Activated B cell treated with CpG ODN at 0.5 μM for 24 hours (primary cell): ENCODE results near the gene DLG2. TPM values are rescaled to one million over a fixed set of nuclear protein-coding genes. Genes with fewer than 3 reads are reported as not detected.

ENCODE experiments used
- ATAC-seq: fragments of 200-7000 bp; cut with Tn5 transposase; one replicate; pipeline ENCODE4 v1.10.0; 2021; ENCODE audit warnings: low read depth, mild to moderate bottlenecking, moderate library complexity
- CTCF ChIA-PET: fragments of 350-600 bp; sonication (Branson Sonifier 250); formaldehyde crosslinking; loops from one replicate; lab custom pipeline; 2021; ENCODE audit warnings: antibody characterized with exemption; lab: Charles Lee
- POLR2A ChIA-PET: fragments of 350-600 bp; sonication (Branson Sonifier 250); formaldehyde crosslinking; loops from one replicate; lab custom pipeline; 2021; ENCODE audit warnings: antibody characterized with exemption; lab: Charles Lee
- DNase-seq: peaks from one replicate; pipeline ENCODE4 v3.0.0; 2022
- H3K27ac Mint-ChIP-seq: one replicate; pipeline ENCODE4 v1.8.0; 2020; ENCODE audit warnings: mixed read lengths
- H3K27me3 Mint-ChIP-seq: one replicate; pipeline ENCODE4 v1.8.0; 2021; ENCODE audit warnings: mixed read lengths
- H3K36me3 Mint-ChIP-seq: one replicate; pipeline ENCODE4 v1.8.0; 2021; ENCODE audit warnings: low read depth, mixed read lengths
- H3K4me1 Mint-ChIP-seq: one replicate; pipeline ENCODE4 v1.8.0; 2021; ENCODE audit warnings: mixed read lengths
- H3K4me3 Mint-ChIP-seq: one replicate; pipeline ENCODE4 v1.8.0; 2020; ENCODE audit warnings: mild to moderate bottlenecking, mixed read lengths
- H3K9me3 Mint-ChIP-seq: one replicate; pipeline ENCODE4 v1.8.0; 2020; ENCODE audit warnings: mixed read lengths
- CTCF ChIP-seq: fragments of 200-600 bp; IDR thresholded peaks from one replicate; pipeline ENCODE4 v1.8.0; 2022; ENCODE audit warnings: antibody characterized with exemption, mild to moderate bottlenecking
- intact Hi-C: fragments of 100-400 bp; cut with micrococcal nuclease; formaldehyde crosslinking; loops from one replicate; pipeline ENCODE4 v1.15.1; 2024
- total RNA-seq: library from RNA; stranded (reverse); gene quantifications from 2 replicates; pipeline ENCODE4 v1.2.3, GENCODE V29; 2022

Gene DLG2
- total RNA-seq, 1 donor from 2014 or later, result 2.7 TPM

- TF ChIP-seq CTCF, result no peak
- DNase-seq (no peak), ATAC-seq (no peak)
- CTCF ChIA-PET, result no interaction called here
- POLR2A ChIA-PET, result no interaction called here
- no peak overlapping the region for H3K4me3 Mint-ChIP-seq
- H3K9me3 Mint-ChIP-seq, result no peaks in the 10 kb centered on the region
- intact Hi-C loops, result no loop called here
- H3K4me1 Mint-ChIP-seq, result no peaks in the 10 kb centered on the region
- no peaks in the 10 kb centered on the region for H3K36me3 Mint-ChIP-seq
- no peak overlapping the region for H3K27ac Mint-ChIP-seq
- H3K27me3 Mint-ChIP-seq, result peaks cover 2% of the 10 kb centered on the region
Measured at GRCh38 chr11:84950569-84951270, 676.4 kb downstream of the DLG2 start.

- no peak for ATAC-seq
- DNase-seq, result no peak
- H3K9me3 Mint-ChIP-seq, result peaks cover 10% of the 10 kb centered on the region
Measured at GRCh38 chr11:84947970-84948580, 679.1 kb downstream of the DLG2 start.

GRCh38 chr11:84947070-84947469 is 680.1 kb downstream of the DLG2 start:
- Mint-ChIP-seq H3K27me3 (peaks cover 2% of the 10 kb centered on the region), H3K9me3 (peaks cover 12% of the 10 kb centered on the region), H3K27ac (no peak overlapping the region), H3K4me1 (no peaks in the 10 kb centered on the region), H3K4me3 (no peak overlapping the region), H3K36me3 (peaks cover 3% of the 10 kb centered on the region)
- DNase-seq (no peak), ATAC-seq (no peak)
- intact Hi-C loops, result no loop called here
- no peak for TF ChIP-seq CTCF
- ChIA-PET CTCF (no interaction called here), POLR2A (no interaction called here)

More at GRCh38 chr11:84947970-84948580, 679.1 kb downstream of the DLG2 start:
- Mint-ChIP-seq H3K27ac (no peak overlapping the region), H3K4me1 (no peaks in the 10 kb centered on the region), H3K27me3 (peaks cover 2% of the 10 kb centered on the region), H3K36me3 (peaks cover 3% of the 10 kb centered on the region), H3K4me3 (no peak overlapping the region)
- CTCF ChIA-PET, result no interaction called here
- TF ChIP-seq CTCF, result no peak
- POLR2A ChIA-PET, result no interaction called here
- intact Hi-C loops, result no loop called here

- H3K4me3 Mint-ChIP-seq, result peak overlapping the region; percentile 15
- TF ChIP-seq CTCF, result no peak
- ATAC-seq (no peak), DNase-seq (no peak)
- POLR2A ChIA-PET, result no interaction called here
- H3K9me3 Mint-ChIP-seq, result peaks cover under 1% of the 10 kb centered on the region
- CTCF ChIA-PET, result no interaction called here
- intact Hi-C loops, result no loop called here
- H3K27ac Mint-ChIP-seq, result peak overlapping the region; percentile 14
- no peaks in the 10 kb centered on the region for H3K27me3 Mint-ChIP-seq
- H3K4me1 Mint-ChIP-seq, result peaks cover 12% of the 10 kb centered on the region
- H3K36me3 Mint-ChIP-seq, result no peaks in the 10 kb centered on the region
Measured at GRCh38 chr11:84930863-84931262, 696.3 kb downstream of the DLG2 start.

- Mint-ChIP-seq H3K4me1 (peaks cover 12% of the 10 kb centered on the region), H3K9me3 (peaks cover 2% of the 10 kb centered on the region), H3K36me3 (no peaks in the 10 kb centered on the region), H3K27me3 (no peaks in the 10 kb centered on the region), H3K27ac (no peak overlapping the region), H3K4me3 (no peak overlapping the region)
- intact Hi-C loops, result no loop called here
- ATAC-seq (no peak), DNase-seq (no peak)
- ChIA-PET POLR2A (no interaction called here), CTCF (no interaction called here)
- TF ChIP-seq CTCF, result no peak
Measured at GRCh38 chr11:84929738-84930137, 697.4 kb downstream of the DLG2 start.
